H7 (cell line): Measurements from ENCODE around the gene CD79A. TPM values are rescaled to one million over a fixed set of nuclear protein-coding genes. Genes with fewer than 3 reads are reported as not detected.

Experiments used
- DNase-seq: peaks from one replicate; pipeline ENCODE4 v3.0.0; 2012
- H3K27me3 ChIP-seq: 2 replicates; pipeline ENCODE4 v1.6.0; 2011; ENCODE audit warnings: mild to moderate bottlenecking, low read length; ENCODE audit not compliant: control insufficient read depth, insufficient read depth
- H3K36me3 ChIP-seq: replicated peaks from 2 replicates; pipeline ENCODE4 v1.5.1; 2011; ENCODE audit warnings: low read length; ENCODE audit not compliant: control insufficient read depth, insufficient read depth
- H3K4me3 ChIP-seq: 2 replicates; pipeline ENCODE4 v1.5.1; 2011; ENCODE audit warnings: low read depth, mild to moderate bottlenecking, control low read depth, low read length, moderate library complexity; ENCODE audit not compliant: insufficient read depth
- total RNA-seq: library from RNA; depleted of rRNA; stranded (reverse); fragments of >200 nt; shearing (Covaris generic); gene quantifications from 2 replicates; pipeline ENCODE4 v1.2.3, GENCODE V29; 2014; rRNA removed

CD79A gene
- total RNA-seq, 1 experiment from 2014 or later = not detected

GRCh38 chr19:41930322-41930722 lies 53.2 kb downstream of the CD79A start:
- DNase-seq = peak; percentile 43
- H3K36me3 ChIP-seq = no peaks in the 10 kb centered on the region

More at GRCh38 chr19:41930322-41930722, 53.2 kb downstream of the CD79A start:
- Histone ChIP-seq H3K27me3 (peaks cover 97% of the 10 kb centered on the region), H3K4me3 (no peak overlapping the region)

Other genes with a start within 250 kb of the CD79A start
- gene CEACAM7, start 189.0 kb upstream of the CD79A start, total RNA-seq = not detected in 2 replicates
- not detected in 2 replicates for gene CEACAM5, start 168.7 kb upstream of the CD79A start, total RNA-seq
- not detected in 2 replicates for gene CEACAM6, start 121.7 kb upstream of the CD79A start, total RNA-seq
- not detected in 2 replicates for gene CEACAM3, start 80.7 kb upstream of the CD79A start, total RNA-seq
- gene LYPD4, start 32.6 kb upstream of the CD79A start, total RNA-seq = not detected in 2 replicates
- gene DMRTC2, start 32.2 kb upstream of the CD79A start, total RNA-seq = not detected in 2 replicates
- gene RPS19, start 17.0 kb upstream of the CD79A start, total RNA-seq = 2,022 and 3,019 TPM in 2 replicates
- gene ARHGEF1, start 5.9 kb downstream of the CD79A start, total RNA-seq = 34.3 and 40.7 TPM in 2 replicates
- gene ERFL, start 51.2 kb downstream of the CD79A start, total RNA-seq = 0.15 TPM in 1 of 2 replicates, not detected in the other
- 140 and 163 TPM in 2 replicates for gene RABAC1, start 82.0 kb downstream of the CD79A start, total RNA-seq
- 9.9 and 11.9 TPM in 2 replicates for gene ATP1A3, start 117.0 kb downstream of the CD79A start, total RNA-seq
- gene GRIK5, start 192.9 kb downstream of the CD79A start, total RNA-seq = 15.7 and 16.4 TPM in 2 replicates
- gene ZNF574, start 198.9 kb downstream of the CD79A start, total RNA-seq = 44.0 and 45.4 TPM in 2 replicates